Natural killer cell (primary cell): ENCODE measurements around the gene UGT2A3. TPM values are rescaled to one million over a fixed set of nuclear protein-coding genes. Genes with fewer than 3 reads are reported as not detected.
"Not testable (repeated sequence)": the region's sequence is repeated elsewhere in the genome, so short reads cannot be mapped to it uniquely, and the experiment has no call there.

Source experiments
- ATAC-seq, 3 donors: fragments of 150-1000 bp in 2 of 3; fragments of 200-7000 bp in 1 of 3; cut with Tn5 transposase; 1 replicate in 1 of 3; 2 replicates in 2 of 3; pipeline ENCODE4 v1.10.0; 2021; ENCODE audit warnings: mild to moderate bottlenecking in 2 of 3, moderate library complexity in 2 of 3
- DNase-seq, 2 donors: peaks; one replicate each; pipeline versions ENCODE4 v3.0.0 to v3.0.0-alpha.2; 2013 to 2021; ENCODE audit warnings: mixed read lengths in 1 of 2
- H3K27ac ChIP-seq: one replicate; pipeline ENCODE4 v1.5.1; 2013; ENCODE audit warnings: mild to moderate bottlenecking, low read length
- H3K27me3 ChIP-seq: one replicate; pipeline ENCODE4 v1.6.1; 2013; ENCODE audit warnings: low read length; ENCODE audit not compliant: control insufficient read depth, insufficient read depth
- H3K36me3 ChIP-seq: one replicate; pipeline ENCODE4 v1.6.1; 2013; ENCODE audit warnings: low read length; ENCODE audit not compliant: control insufficient read depth, insufficient read depth
- H3K4me1 ChIP-seq: one replicate; pipeline ENCODE4 v1.6.1; 2013; ENCODE audit warnings: low read length; ENCODE audit not compliant: control insufficient read depth, insufficient read depth
- H3K4me3 ChIP-seq: one replicate; pipeline ENCODE4 v1.5.1; 2013; ENCODE audit warnings: low read length
- H3K9me3 ChIP-seq: one replicate; pipeline ENCODE4 v1.6.1; 2013; ENCODE audit warnings: low read length; ENCODE audit not compliant: control insufficient read depth, insufficient read depth
- H3K27ac Mint-ChIP-seq, 2 donors: one replicate each; pipeline ENCODE4 v1.8.0; 2022; ENCODE audit warnings: mild to moderate bottlenecking in 2 of 2, mixed read lengths in 2 of 2, moderate library complexity in 1 of 2
- H3K27me3 Mint-ChIP-seq, 2 donors: one replicate each; pipeline ENCODE4 v1.8.0; 2022; ENCODE audit warnings: low read depth in 2 of 2, mixed read lengths in 2 of 2
- H3K36me3 Mint-ChIP-seq: one replicate; pipeline ENCODE4 v1.8.0; 2022; ENCODE audit warnings: mixed read lengths
- H3K4me1 Mint-ChIP-seq, 2 donors: one replicate each; pipeline ENCODE4 v1.8.0; 2022; ENCODE audit warnings: mixed read lengths in 2 of 2
- H3K4me3 Mint-ChIP-seq: one replicate; pipeline ENCODE4 v1.8.0; 2022; ENCODE audit warnings: mild to moderate bottlenecking, moderate library complexity, mixed read lengths
- H3K9me3 Mint-ChIP-seq, 2 donors: one replicate each; pipeline ENCODE4 v1.8.0; 2022; ENCODE audit warnings: mixed read lengths in 2 of 2
- CTCF ChIP-seq: fragments of 200-600 bp; IDR thresholded peaks from one replicate; pipeline ENCODE4 v1.8.0; 2022; ENCODE audit warnings: antibody characterized with exemption
- WGBS: methylation state at CpG from one replicate; pipeline ENCODE4 v1.1.7; 2013; ENCODE audit warnings: missing lambda C conversion rate; ENCODE audit not compliant: insufficient coverage; 5-methylcytosine and 5-hydroxymethylcytosine counted together
- intact Hi-C: fragments of 100-400 bp; cut with micrococcal nuclease; formaldehyde crosslinking; loops from one replicate; pipeline ENCODE4 v1.14.2; 2022
- total RNA-seq, 4 donors: library from RNA; stranded (reverse); fragments of 120-200 nt in 1 of 4; gene quantifications; one replicate each; pipeline versions ENCODE4 v1.2.3 to v1.2.4, GENCODE V29; 2013 to 2022

Gene UGT2A3
- total RNA-seq, 3 donors from 2014 or later (not counting 1 experiment from before 2014, with no cell fraction given) = not detected

DNA sequence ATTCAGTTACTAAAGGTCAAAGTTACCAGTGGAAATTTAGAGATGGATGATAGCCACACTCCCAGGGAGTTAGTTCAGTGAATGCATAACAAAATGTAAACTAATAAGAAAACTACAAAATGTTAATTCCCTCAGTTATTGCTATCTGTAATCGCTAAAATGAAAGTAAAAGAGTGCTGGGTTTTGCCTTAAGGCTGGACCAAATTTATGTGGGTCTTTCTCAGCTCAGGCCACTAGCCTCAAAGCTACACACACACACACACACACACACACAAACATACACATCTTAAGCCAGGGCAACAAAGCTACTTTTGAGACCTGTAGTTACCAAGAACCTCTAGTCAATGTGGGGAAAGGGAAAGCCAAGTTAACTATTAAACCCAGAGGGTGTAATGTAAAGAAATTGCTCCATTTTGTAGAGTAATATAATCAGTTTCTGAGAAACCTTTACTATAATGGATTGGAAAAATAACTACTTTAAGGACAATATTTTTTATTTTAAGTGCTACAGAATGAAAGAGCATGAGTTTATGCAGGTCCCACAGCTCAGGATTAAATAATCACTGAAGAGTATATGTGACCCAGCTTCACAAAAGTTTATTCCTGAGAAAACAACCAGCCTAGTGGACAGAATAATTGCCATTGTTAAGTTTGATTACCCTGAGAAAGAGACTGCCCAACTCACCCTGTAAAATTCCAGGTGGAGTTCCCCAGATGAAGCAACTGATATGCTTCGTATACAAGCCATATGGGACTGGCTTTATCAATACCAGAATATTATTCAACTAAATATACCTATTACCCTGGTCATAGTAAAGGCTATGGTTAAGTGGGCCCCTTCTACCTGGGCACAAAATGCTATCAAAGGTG is 8.9 kb upstream of the UGT2A3 start:
- no peaks in the 10 kb centered on the region for H3K4me1 Mint-ChIP-seq
- Histone ChIP-seq H3K4me3 (no peak overlapping the region), H3K4me1 (no peaks in the 10 kb centered on the region), H3K27ac (no peak overlapping the region), H3K36me3 (no peaks in the 10 kb centered on the region), H3K27me3 (no peaks in the 10 kb centered on the region), H3K9me3 (no peaks in the 10 kb centered on the region)
- intact Hi-C loops = no loop called here
- H3K36me3 Mint-ChIP-seq = no peaks in the 10 kb centered on the region
- WGBS = 50% methylated on average over 1 of the region's 2 CpGs
- no peak overlapping the region for H3K4me3 Mint-ChIP-seq
- H3K9me3 Mint-ChIP-seq = peaks cover 12 to 20% of the 10 kb centered on the region in 2 donors
- TF ChIP-seq CTCF = no peak
- DNase-seq (no peak), ATAC-seq (no peak)
- no peaks in the 10 kb centered on the region for H3K27me3 Mint-ChIP-seq
- no peak overlapping the region for H3K27ac Mint-ChIP-seq

DNA sequence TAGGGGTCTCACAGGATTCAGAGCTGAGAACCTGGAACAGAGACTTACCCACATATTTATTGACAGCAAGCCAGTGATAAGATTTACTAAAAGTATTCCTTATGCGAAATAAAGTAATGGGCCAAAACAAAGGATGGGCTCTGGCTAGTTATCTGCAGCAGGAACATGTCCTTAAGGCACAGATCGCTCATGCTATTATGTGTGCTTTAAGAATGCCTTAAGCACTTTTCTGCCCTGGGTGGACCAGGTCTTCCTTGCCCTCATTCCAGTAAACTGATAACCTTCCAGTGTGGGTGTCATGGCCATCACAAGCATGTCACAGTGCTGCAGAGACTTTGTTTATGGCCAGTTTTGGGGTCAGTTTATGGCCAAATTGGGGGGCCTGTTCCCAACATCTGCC is 7.5 kb upstream of the UGT2A3 start:
- H3K27me3 Mint-ChIP-seq, DNase-seq, intact Hi-C loops, H3K4me3 Mint-ChIP-seq, H3K27ac Mint-ChIP-seq, H3K4me1 ChIP-seq, ATAC-seq, H3K27me3 ChIP-seq, H3K36me3 Mint-ChIP-seq, H3K36me3 ChIP-seq, H3K27ac ChIP-seq, H3K9me3 ChIP-seq, H3K4me3 ChIP-seq, H3K4me1 Mint-ChIP-seq: not testable (repeated sequence)
- peaks cover 10 to 13% of the 10 kb centered on the region in 2 donors for H3K9me3 Mint-ChIP-seq
- 77% methylated on average over 2 of the region's 2 CpGs for WGBS

DNA sequence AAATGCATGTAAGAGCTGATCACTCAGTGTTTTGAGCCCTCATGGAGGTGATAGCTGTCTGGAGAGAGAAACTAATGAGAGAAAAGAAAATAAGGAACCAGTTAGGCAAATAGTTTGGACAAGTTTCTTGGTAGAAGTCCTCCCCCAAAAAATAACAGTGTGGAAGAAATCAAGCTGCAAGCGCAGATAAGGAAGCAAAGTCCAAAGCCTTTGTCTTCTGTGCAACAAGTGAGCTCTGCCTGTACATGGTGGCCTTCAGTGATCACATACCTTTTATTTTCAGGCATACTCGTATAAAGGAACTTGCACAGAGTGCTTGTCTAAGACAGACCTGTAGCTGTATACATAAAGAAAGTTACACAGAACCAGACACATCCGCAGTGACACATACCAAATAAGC is 2.5 kb upstream of the UGT2A3 start:
- Histone ChIP-seq H3K4me1 (no peaks in the 10 kb centered on the region), H3K4me3 (no peak overlapping the region), H3K9me3 (no peaks in the 10 kb centered on the region), H3K27me3 (no peaks in the 10 kb centered on the region), H3K36me3 (no peaks in the 10 kb centered on the region), H3K27ac (no peak overlapping the region)
- Mint-ChIP-seq H3K36me3 (no peaks in the 10 kb centered on the region), H3K4me1 (no peaks in the 10 kb centered on the region), H3K27ac (no peak overlapping the region), H3K9me3 (peaks cover 6 to 7% of the 10 kb centered on the region in 2 donors), H3K4me3 (no peak overlapping the region), H3K27me3 (no peaks in the 10 kb centered on the region)
- ATAC-seq (no peak), DNase-seq (no peak)
- no peak for TF ChIP-seq CTCF
- intact Hi-C loops = no loop called here
- 51% methylated on average over 2 of the region's 3 CpGs for WGBS

DNA sequence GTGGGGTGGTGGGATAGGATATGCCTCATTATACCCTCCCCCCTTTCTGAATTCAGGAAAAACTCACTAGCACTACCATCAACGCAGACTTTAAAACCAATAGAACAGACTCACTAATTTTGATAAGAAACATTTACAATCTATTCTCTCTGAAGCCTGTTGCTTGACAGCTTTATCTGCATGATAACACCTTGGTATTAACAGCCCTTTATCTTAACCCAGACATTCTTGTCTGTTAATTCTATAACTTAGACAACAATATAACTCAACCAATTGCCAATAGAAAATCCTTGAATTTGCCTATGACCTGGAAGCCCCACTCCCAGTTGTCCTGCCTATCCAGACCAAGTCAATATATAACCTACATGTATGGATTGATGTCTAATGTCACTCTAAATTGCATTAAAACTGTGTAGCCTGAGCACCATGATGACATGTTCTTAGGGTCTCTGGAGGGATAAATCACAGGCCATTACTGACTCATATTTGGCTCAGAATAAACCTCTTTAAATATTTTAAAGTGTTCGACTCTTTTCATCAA is 1.5 kb upstream of the UGT2A3 start:
- H3K27ac ChIP-seq = no peak overlapping the region
- H3K36me3 ChIP-seq = no peaks in the 10 kb centered on the region
- Mint-ChIP-seq H3K27ac (no peak overlapping the region), H3K36me3 (no peaks in the 10 kb centered on the region), H3K27me3 (no peaks in the 10 kb centered on the region), H3K4me1 (no peaks in the 10 kb centered on the region), H3K4me3 (no peak overlapping the region), H3K9me3 (peaks cover 6 to 7% of the 10 kb centered on the region in 2 donors)
- no peak overlapping the region for H3K4me3 ChIP-seq
- no peaks in the 10 kb centered on the region for H3K4me1 ChIP-seq
- intact Hi-C loops = no loop called here
- no peaks in the 10 kb centered on the region for H3K9me3 ChIP-seq
- no peak for DNase-seq
- H3K27me3 ChIP-seq = no peaks in the 10 kb centered on the region
- no peak for TF ChIP-seq CTCF
- ATAC-seq = no peak
- WGBS = 82% methylated on average over 2 of the region's 2 CpGs
